Activated naive CD4-positive, alpha-beta T cell treated with anti-CD3 and anti-CD28 coated beads for 36 hours (primary cell): ENCODE data around the gene TRAF2. TPM values are rescaled to one million over a fixed set of nuclear protein-coding genes. Genes with fewer than 3 reads are reported as not detected.

Experiments
- CTCF ChIA-PET: fragments of 350-600 bp; sonication (Branson Sonifier 250); formaldehyde crosslinking; loops from one replicate; lab custom pipeline; 2021; ENCODE audit warnings: antibody characterized with exemption; lab: Charles Lee
- DNase-seq: peaks from one replicate; pipeline ENCODE4 v3.0.0-alpha.2; 2020
- H3K27ac Mint-ChIP-seq: one replicate; pipeline ENCODE4 v1.8.0; 2021; ENCODE audit warnings: mild to moderate bottlenecking, mixed read lengths
- H3K27me3 Mint-ChIP-seq: one replicate; pipeline ENCODE4 v1.8.0; 2021; ENCODE audit warnings: low read depth, mixed read lengths
- H3K36me3 Mint-ChIP-seq: one replicate; pipeline ENCODE4 v1.8.0; 2021; ENCODE audit warnings: low read depth, mixed read lengths
- H3K4me1 Mint-ChIP-seq: one replicate; pipeline ENCODE4 v1.8.0; 2021; ENCODE audit warnings: low read depth, mixed read lengths
- H3K4me3 Mint-ChIP-seq: one replicate; pipeline ENCODE4 v1.8.0; 2021; ENCODE audit warnings: mild to moderate bottlenecking, moderate library complexity, mixed read lengths
- H3K9me3 Mint-ChIP-seq: one replicate; pipeline ENCODE4 v1.8.0; 2021; ENCODE audit warnings: mixed read lengths
- intact Hi-C: fragments of 100-400 bp; cut with micrococcal nuclease; formaldehyde crosslinking; loops from one replicate; pipeline ENCODE4 v1.15.1; 2023
- total RNA-seq, 2 experiments: library from RNA; stranded (reverse); gene quantifications; one replicate each; pipeline ENCODE4 v1.2.3, GENCODE V29; 2021

The TRAF2 gene
- total RNA-seq, 2 experiments from 2014 or later, result 39.7 to 41.8 TPM

- peaks cover 12% of the 10 kb centered on the region for H3K4me1 Mint-ChIP-seq
- CTCF ChIA-PET, result no interaction called here
- H3K36me3 Mint-ChIP-seq, result no peaks in the 10 kb centered on the region
- no peak overlapping the region for H3K4me3 Mint-ChIP-seq
- H3K27me3 Mint-ChIP-seq, result no peaks in the 10 kb centered on the region
- no peak for DNase-seq
- intact Hi-C loops, result no loop called here
- no peak overlapping the region for H3K27ac Mint-ChIP-seq
- no peaks in the 10 kb centered on the region for H3K9me3 Mint-ChIP-seq
These were observed 76.5 kb downstream of the TRAF2 start for GRCh38 chr9:136962701-136963248.

DNA sequence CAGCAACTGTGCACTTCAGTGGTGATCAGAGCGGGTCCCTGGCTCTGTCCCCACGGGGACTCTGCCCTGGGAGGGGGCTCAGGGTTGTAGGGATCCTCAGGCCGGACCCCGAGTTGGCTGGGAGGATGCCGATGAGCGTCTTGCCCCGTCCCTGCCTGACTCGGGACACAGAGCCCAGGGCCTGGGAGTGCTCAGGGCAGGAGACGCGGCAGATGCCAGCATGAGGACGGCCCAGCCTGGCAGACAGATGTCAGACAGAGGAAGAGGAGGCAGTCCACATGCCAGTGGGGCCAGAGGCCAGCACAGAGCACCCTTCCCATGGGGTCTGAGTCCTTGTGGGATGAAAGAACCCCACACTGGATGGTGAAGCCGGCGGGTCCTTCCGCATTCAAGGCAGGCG is 77.0 kb downstream of the TRAF2 start:
- Mint-ChIP-seq H3K36me3 (no peaks in the 10 kb centered on the region), H3K27ac (no peak overlapping the region), H3K4me3 (no peak overlapping the region), H3K4me1 (peaks cover 12% of the 10 kb centered on the region), H3K9me3 (no peaks in the 10 kb centered on the region), H3K27me3 (no peaks in the 10 kb centered on the region)
- intact Hi-C loops, result no loop called here
- DNase-seq, result no peak
- CTCF ChIA-PET, result no interaction called here

GRCh38 chr9:136963751-136964150 is 77.4 kb downstream of the TRAF2 start:
- Mint-ChIP-seq H3K36me3 (no peaks in the 10 kb centered on the region), H3K4me1 (peaks cover 12% of the 10 kb centered on the region), H3K27me3 (no peaks in the 10 kb centered on the region), H3K27ac (no peak overlapping the region), H3K4me3 (no peak overlapping the region), H3K9me3 (no peaks in the 10 kb centered on the region)
- CTCF ChIA-PET, result no interaction called here
- DNase-seq, result no peak
- intact Hi-C loops, result no loop called here

DNA sequence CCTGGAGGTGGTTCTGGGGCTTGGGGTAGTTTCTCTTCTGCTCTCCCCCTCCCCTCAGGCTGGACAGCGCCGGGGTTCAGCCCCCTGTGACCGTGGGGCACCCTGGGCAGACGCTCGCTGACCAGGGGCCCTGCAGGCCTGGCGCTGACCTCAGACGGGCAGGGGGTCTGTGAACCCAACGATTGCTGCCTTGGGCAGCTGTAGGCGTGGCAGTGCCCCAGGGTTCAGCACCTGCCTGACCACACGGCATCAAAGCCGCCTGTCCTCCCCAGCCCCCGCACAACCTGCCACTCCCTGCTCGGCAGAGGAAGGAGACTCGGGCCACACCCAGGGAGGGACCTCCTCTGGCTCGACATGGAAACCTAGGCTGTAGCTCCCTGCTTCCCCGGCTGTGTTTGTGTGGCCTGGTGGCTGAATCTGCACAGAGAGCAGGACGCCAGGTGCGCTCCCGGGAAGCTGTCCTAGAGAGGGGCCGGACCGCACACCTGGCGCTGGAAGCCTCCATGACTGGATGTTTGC is 77.9 kb downstream of the TRAF2 start:
- H3K36me3 Mint-ChIP-seq, result no peaks in the 10 kb centered on the region
- H3K4me1 Mint-ChIP-seq, result peaks cover 12% of the 10 kb centered on the region
- H3K27me3 Mint-ChIP-seq, result no peaks in the 10 kb centered on the region
- intact Hi-C loops, result no loop called here
- H3K9me3 Mint-ChIP-seq, result no peaks in the 10 kb centered on the region
- H3K4me3 Mint-ChIP-seq, result no peak overlapping the region
- no peak overlapping the region for H3K27ac Mint-ChIP-seq
- CTCF ChIA-PET, result no interaction called here
- DNase-seq, result no peak

DNA sequence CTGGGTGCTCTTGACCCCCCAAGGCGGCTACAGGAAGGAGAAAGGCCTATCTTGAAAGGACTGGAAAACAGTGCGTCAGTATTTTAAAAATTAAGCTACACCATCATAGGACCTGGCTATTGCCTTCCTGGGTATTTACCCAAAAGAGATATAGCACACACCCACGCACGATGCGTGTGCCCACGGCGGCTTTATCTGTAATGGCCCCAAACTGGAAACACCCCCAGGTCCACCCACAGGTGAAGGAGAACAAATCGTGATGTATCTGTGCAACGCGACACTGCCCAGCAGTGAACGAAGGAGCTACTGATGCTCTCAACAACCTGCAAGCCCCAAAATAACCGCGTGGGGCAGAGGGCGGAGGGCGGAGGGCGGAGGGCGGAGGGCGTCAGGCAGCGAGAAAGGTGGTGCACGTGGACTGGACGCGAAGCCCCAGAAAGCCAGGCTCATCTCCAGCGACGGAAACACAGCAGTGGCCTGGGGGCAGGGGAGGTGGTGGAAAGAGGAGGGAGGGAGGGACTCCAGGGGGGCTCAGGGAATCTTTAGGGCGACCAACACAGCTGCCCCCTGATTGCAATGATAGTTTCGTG is 78.6 kb downstream of the TRAF2 start:
- Mint-ChIP-seq H3K4me3 (no peak overlapping the region), H3K4me1 (peaks cover 12% of the 10 kb centered on the region), H3K36me3 (no peaks in the 10 kb centered on the region), H3K9me3 (no peaks in the 10 kb centered on the region), H3K27me3 (no peaks in the 10 kb centered on the region), H3K27ac (no peak overlapping the region)
- DNase-seq, result no peak
- intact Hi-C loops, result no loop called here
- CTCF ChIA-PET, result no interaction called here

DNA sequence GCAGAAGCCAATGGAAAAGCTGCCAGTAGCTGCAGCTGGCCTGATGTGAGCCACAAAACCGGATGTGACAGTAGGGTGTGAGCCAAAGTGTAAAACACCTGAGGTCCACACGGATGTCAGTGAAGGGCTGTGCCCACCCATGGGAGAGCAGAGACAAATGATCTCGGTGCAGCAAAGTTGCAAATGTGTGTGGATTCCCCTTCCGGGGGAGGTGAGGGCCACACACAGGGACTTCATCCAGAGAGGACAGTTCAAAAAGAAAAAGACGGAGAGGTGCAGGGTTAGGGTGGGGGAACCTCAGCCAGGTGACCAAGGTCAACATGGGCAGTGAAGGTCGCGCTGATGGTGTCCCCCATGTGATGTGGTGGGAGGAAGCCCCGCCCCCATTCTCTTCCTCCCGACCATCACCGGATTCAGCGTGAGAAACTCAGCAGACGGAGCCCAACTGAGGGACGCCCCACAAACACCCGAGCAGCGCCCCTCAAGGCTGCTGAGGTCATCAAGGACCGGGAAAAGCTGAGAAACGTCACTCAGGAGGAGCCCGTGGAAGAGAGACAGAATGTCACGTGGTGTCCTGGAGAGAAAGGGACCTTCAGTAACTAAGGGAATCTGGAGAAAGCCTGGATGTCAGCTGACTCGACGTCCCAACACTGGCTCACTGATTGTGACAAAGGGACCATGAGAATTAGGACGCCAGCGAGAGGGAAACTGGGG is 79.6 kb downstream of the TRAF2 start:
- no peak overlapping the region for H3K4me3 Mint-ChIP-seq
- no peaks in the 10 kb centered on the region for H3K9me3 Mint-ChIP-seq
- no peaks in the 10 kb centered on the region for H3K27me3 Mint-ChIP-seq
- H3K27ac Mint-ChIP-seq, result no peak overlapping the region
- CTCF ChIA-PET, result interaction anchor here (1.1 kb wide), 1 partner anchor 18 kb away, joined by 3 read pairs; no protein-coding TSS in a partner anchor
- no peaks in the 10 kb centered on the region for H3K36me3 Mint-ChIP-seq
- peaks cover 10% of the 10 kb centered on the region for H3K4me1 Mint-ChIP-seq
- intact Hi-C loops, result no loop called here
- peak; percentile 36 for DNase-seq

- H3K4me3 Mint-ChIP-seq, result no peak overlapping the region
- intact Hi-C loops, result no loop called here
- H3K9me3 Mint-ChIP-seq, result no peaks in the 10 kb centered on the region
- DNase-seq, result no peak
- no peaks in the 10 kb centered on the region for H3K27me3 Mint-ChIP-seq
- no peaks in the 10 kb centered on the region for H3K36me3 Mint-ChIP-seq
- no peak overlapping the region for H3K27ac Mint-ChIP-seq
- CTCF ChIA-PET, result no interaction called here
- H3K4me1 Mint-ChIP-seq, result peaks cover 10% of the 10 kb centered on the region
These were observed 82.2 kb downstream of the TRAF2 start for GRCh38 chr9:136968333-136969127.

GRCh38 chr9:136969150-136969549 is 82.8 kb downstream of the TRAF2 start:
- DNase-seq, result no peak
- no peak overlapping the region for H3K27ac Mint-ChIP-seq
- CTCF ChIA-PET, result no interaction called here

DNA sequence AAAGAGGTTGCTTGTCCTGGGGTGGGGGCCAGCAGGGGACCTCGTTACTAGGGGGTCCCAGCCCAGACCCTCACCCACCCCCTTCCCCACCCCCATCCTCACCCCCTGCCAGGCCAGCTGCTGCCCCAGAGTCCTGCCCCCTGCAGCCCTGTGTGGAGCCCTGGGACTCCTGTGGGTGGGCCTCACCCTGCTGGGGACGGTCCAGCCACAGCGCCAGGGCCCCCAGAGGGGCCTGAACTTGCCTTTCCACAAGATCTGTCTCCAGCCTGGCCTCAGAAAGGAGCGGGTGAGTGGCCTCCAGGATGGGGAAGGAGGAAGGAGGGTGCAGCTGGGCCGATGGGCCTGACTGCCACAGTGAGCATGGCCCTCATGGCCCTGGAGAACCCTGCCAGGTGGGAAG is 83.5 kb downstream of the TRAF2 start:
- H3K4me1 Mint-ChIP-seq, result peaks cover 9% of the 10 kb centered on the region
- intact Hi-C loops, result no loop called here
- no peak overlapping the region for H3K4me3 Mint-ChIP-seq
- H3K27ac Mint-ChIP-seq, result no peak overlapping the region
- H3K36me3 Mint-ChIP-seq, result no peaks in the 10 kb centered on the region
- H3K9me3 Mint-ChIP-seq, result no peaks in the 10 kb centered on the region
- CTCF ChIA-PET, result interaction anchor here (0.6 kb wide), 1 partner anchor 60 kb away, joined by 3 read pairs; no protein-coding TSS in a partner anchor
- DNase-seq, result no peak
- H3K27me3 Mint-ChIP-seq, result no peaks in the 10 kb centered on the region

More at GRCh38 chr9:136969150-136969549, 82.8 kb downstream of the TRAF2 start:
- H3K4me3 Mint-ChIP-seq, result no peak overlapping the region
- H3K36me3 Mint-ChIP-seq, result no peaks in the 10 kb centered on the region
- intact Hi-C loops, result no loop called here
- no peaks in the 10 kb centered on the region for H3K27me3 Mint-ChIP-seq
- peaks cover 10% of the 10 kb centered on the region for H3K4me1 Mint-ChIP-seq
- H3K9me3 Mint-ChIP-seq, result no peaks in the 10 kb centered on the region

- no peaks in the 10 kb centered on the region for H3K27me3 Mint-ChIP-seq
- CTCF ChIA-PET, result interaction anchor here (0.6 kb wide), 1 partner anchor 59 kb away, joined by 3 read pairs; no protein-coding TSS in a partner anchor
- no peaks in the 10 kb centered on the region for H3K36me3 Mint-ChIP-seq
- H3K9me3 Mint-ChIP-seq, result no peaks in the 10 kb centered on the region
- H3K4me1 Mint-ChIP-seq, result peaks cover 14% of the 10 kb centered on the region
- intact Hi-C loops, result no loop called here
- DNase-seq, result no peak
- no peak overlapping the region for H3K4me3 Mint-ChIP-seq
- no peak overlapping the region for H3K27ac Mint-ChIP-seq
These were observed 84.0 kb downstream of the TRAF2 start for GRCh38 chr9:136970361-136970760.

DNA sequence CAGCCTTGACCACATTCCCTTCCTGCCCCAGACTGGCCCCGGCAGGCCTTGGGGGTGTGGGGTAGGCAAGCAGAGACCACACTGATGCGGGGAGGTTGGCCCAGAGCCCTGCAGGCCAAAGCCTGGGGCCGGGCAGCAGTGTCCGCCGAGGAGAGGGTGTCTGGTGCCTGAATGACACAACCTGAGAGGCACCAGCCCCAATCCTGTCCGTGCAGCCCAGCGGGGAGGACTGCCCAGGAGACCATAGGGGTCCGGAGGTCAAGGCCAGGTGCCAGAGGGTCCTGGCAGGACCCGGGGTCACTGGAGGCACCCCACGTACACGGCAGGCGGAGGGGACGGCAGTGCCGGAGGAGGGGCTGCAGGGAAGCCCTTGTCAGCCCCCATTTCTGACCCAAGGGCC is 85.4 kb downstream of the TRAF2 start:
- no peak overlapping the region for H3K27ac Mint-ChIP-seq
- H3K9me3 Mint-ChIP-seq, result no peaks in the 10 kb centered on the region
- intact Hi-C loops, result no loop called here
- peaks cover 12% of the 10 kb centered on the region for H3K4me1 Mint-ChIP-seq
- CTCF ChIA-PET, result interaction anchor here (0.8 kb wide), 1 partner anchor 21 kb away, joined by 3 read pairs; no protein-coding TSS in a partner anchor
- H3K4me3 Mint-ChIP-seq, result no peak overlapping the region
- no peaks in the 10 kb centered on the region for H3K27me3 Mint-ChIP-seq
- H3K36me3 Mint-ChIP-seq, result no peaks in the 10 kb centered on the region
- DNase-seq, result no peak

- no peaks in the 10 kb centered on the region for H3K36me3 Mint-ChIP-seq
- H3K4me3 Mint-ChIP-seq, result no peak overlapping the region
- CTCF ChIA-PET, result interaction anchor here (0.8 kb wide), 1 partner anchor 21 kb away, joined by 3 read pairs; no protein-coding TSS in a partner anchor
- peaks cover 12% of the 10 kb centered on the region for H3K4me1 Mint-ChIP-seq
- intact Hi-C loops, result no loop called here
- H3K27ac Mint-ChIP-seq, result no peak overlapping the region
- H3K27me3 Mint-ChIP-seq, result no peaks in the 10 kb centered on the region
- DNase-seq, result no peak
- H3K9me3 Mint-ChIP-seq, result no peaks in the 10 kb centered on the region
These were observed 86.0 kb downstream of the TRAF2 start for GRCh38 chr9:136972335-136972734.
